HL-60 (cell line): ENCODE results near the gene EEF2K.

Experiments
- GABPA ChIP-seq: IDR thresholded peaks from 2 replicates; pipeline ENCODE4 v1.6.1; 2012; ENCODE audit warnings: low read depth
- POLR2AphosphoS5 ChIP-seq: IDR thresholded peaks from 2 replicates; pipeline ENCODE4 v1.6.1; 2012; ENCODE audit warnings: low read depth
- REST ChIP-seq: IDR thresholded peaks from 2 replicates; pipeline ENCODE4 v1.6.1; 2012; ENCODE audit warnings: low read depth; ENCODE audit not compliant: insufficient replicate concordance
- SPI1 ChIP-seq: IDR thresholded peaks from 2 replicates; pipeline ENCODE4 v1.6.1; 2012; ENCODE audit warnings: low read depth, mild to moderate bottlenecking, borderline replicate concordance
- TF ChIP-seq, protein P1 (sequence below): IDR thresholded peaks from one replicate; pipeline ENCODE4 v1.5.1; 2011; ENCODE audit warnings: low read length, control low read depth, inconsistent platforms; ENCODE audit not compliant: insufficient read depth

- TF ChIP-seq POLR2AphosphoS5 = peak; percentile 86
- TF ChIP-seq, protein P1, sequence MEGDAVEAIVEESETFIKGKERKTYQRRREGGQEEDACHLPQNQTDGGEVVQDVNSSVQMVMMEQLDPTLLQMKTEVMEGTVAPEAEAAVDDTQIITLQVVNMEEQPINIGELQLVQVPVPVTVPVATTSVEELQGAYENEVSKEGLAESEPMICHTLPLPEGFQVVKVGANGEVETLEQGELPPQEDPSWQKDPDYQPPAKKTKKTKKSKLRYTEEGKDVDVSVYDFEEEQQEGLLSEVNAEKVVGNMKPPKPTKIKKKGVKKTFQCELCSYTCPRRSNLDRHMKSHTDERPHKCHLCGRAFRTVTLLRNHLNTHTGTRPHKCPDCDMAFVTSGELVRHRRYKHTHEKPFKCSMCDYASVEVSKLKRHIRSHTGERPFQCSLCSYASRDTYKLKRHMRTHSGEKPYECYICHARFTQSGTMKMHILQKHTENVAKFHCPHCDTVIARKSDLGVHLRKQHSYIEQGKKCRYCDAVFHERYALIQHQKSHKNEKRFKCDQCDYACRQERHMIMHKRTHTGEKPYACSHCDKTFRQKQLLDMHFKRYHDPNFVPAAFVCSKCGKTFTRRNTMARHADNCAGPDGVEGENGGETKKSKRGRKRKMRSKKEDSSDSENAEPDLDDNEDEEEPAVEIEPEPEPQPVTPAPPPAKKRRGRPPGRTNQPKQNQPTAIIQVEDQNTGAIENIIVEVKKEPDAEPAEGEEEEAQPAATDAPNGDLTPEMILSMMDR = no peak
- no peak; the same call in 1 of the 2 replicates for TF ChIP-seq GABPA
- no peak for TF ChIP-seq REST
- TF ChIP-seq SPI1 = no peak
Observed at GRCh38 chr16:22297871-22298733, 92.0 kb downstream of the EEF2K start.
